ENCODE data around the gene DHX34.

GRCh38 chr19:47415953-47416642, 67.0 kb downstream of the DHX34 start:
- TF ChIP-seq, protein P1, sequence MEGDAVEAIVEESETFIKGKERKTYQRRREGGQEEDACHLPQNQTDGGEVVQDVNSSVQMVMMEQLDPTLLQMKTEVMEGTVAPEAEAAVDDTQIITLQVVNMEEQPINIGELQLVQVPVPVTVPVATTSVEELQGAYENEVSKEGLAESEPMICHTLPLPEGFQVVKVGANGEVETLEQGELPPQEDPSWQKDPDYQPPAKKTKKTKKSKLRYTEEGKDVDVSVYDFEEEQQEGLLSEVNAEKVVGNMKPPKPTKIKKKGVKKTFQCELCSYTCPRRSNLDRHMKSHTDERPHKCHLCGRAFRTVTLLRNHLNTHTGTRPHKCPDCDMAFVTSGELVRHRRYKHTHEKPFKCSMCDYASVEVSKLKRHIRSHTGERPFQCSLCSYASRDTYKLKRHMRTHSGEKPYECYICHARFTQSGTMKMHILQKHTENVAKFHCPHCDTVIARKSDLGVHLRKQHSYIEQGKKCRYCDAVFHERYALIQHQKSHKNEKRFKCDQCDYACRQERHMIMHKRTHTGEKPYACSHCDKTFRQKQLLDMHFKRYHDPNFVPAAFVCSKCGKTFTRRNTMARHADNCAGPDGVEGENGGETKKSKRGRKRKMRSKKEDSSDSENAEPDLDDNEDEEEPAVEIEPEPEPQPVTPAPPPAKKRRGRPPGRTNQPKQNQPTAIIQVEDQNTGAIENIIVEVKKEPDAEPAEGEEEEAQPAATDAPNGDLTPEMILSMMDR (IDR thresholded peaks at IDR 0.05; ENCODE audit: low read depth, low read length): no peak
- TF ChIP-seq EZH2phosphoT487 (IDR thresholded peaks at IDR 0.05; ENCODE audit: low read depth): no peak
